PC-9 (cell line): ENCODE measurements around the gene CLIC5. TPM values are rescaled to one million over a fixed set of nuclear protein-coding genes. Genes with fewer than 3 reads are reported as not detected.

Source experiments
- BruUV-seq: library from RNA; stranded (reverse); fragments of 400-500 nt; replicated peaks from 2 replicates; lab custom pipeline; 2021; lab: Mats Ljungman, UMichigan
- CTCF ChIA-PET: fragments of 300-600 bp; sonication (Branson Sonifier 250); formaldehyde crosslinking; loops from one replicate; lab custom pipeline; 2022; ENCODE audit warnings: antibody characterized with exemption; lab: Charles Lee
- POLR2A ChIA-PET: fragments of 300-600 bp; sonication (Branson Sonifier 250); formaldehyde crosslinking; loops from one replicate; lab custom pipeline; 2022; ENCODE audit warnings: antibody characterized with exemption; ENCODE audit not compliant: unreplicated experiment; lab: Charles Lee
- DNase-seq, 2 experiments: peaks; one replicate each; pipeline versions ENCODE4 v3.0.0 to v3.0.0-alpha.2; 2015 to 2022; ENCODE audit warnings: mixed read lengths in 1 of 2
- H2AFZ ChIP-seq: fragments of 200-600 bp; sonication (generic); 2 replicates; pipeline ENCODE4 v1.8.1; 2017; ENCODE audit warnings: antibody characterized with exemption
- H3F3A ChIP-seq: fragments of 200-600 bp; sonication (generic); 2 replicates; pipeline ENCODE4 v1.8.1; 2017; ENCODE audit warnings: antibody characterized with exemption, mild to moderate bottlenecking, low read depth; ENCODE audit not compliant: insufficient read depth
- H3K27ac ChIP-seq: fragments of 200-600 bp; sonication (generic); 2 replicates; pipeline ENCODE4 v1.6.1; 2016; ENCODE audit warnings: mixed run types
- H3K27me3 ChIP-seq: fragments of 200-600 bp; sonication (generic); 2 replicates; pipeline ENCODE4 v1.6.1; 2016; ENCODE audit warnings: low read depth, mixed run types; ENCODE audit not compliant: insufficient read depth
- H3K36me3 ChIP-seq: fragments of 200-600 bp; sonication (generic); 2 replicates; pipeline ENCODE4 v1.6.1; 2016; ENCODE audit warnings: low read depth, mixed run types
- H3K4me1 ChIP-seq: fragments of 200-600 bp; sonication (generic); replicated peaks from 2 replicates; pipeline ENCODE4 v1.6.1; 2016; ENCODE audit warnings: mixed run types; ENCODE audit not compliant: insufficient read depth
- H3K4me2 ChIP-seq: fragments of 200-600 bp; sonication (generic); 2 replicates; pipeline ENCODE4 v1.6.1; 2017; ENCODE audit warnings: mixed run types
- H3K4me3 ChIP-seq: fragments of 200-600 bp; sonication (generic); 2 replicates; pipeline ENCODE4 v1.6.1; 2016; ENCODE audit warnings: mixed run types
- H3K79me2 ChIP-seq: fragments of 200-600 bp; sonication (generic); 2 replicates; pipeline ENCODE4 v1.6.1; 2017; ENCODE audit warnings: low read depth, mixed run types
- H3K9me2 ChIP-seq: fragments of 200-600 bp; sonication (generic); 2 replicates; pipeline ENCODE4 v1.8.1; 2017; ENCODE audit warnings: mild to moderate bottlenecking; ENCODE audit not compliant: insufficient read depth
- H3K9me3 ChIP-seq: fragments of 200-600 bp; sonication (generic); 2 replicates; pipeline ENCODE4 v1.8.1; 2016; ENCODE audit warnings: low read depth; ENCODE audit not compliant: insufficient read depth
- H4K20me1 ChIP-seq: fragments of 200-600 bp; sonication (generic); 2 replicates; pipeline ENCODE4 v1.8.1; 2017; ENCODE audit not compliant: insufficient read depth
- EZH2 ChIP-seq: fragments of 200-600 bp; sonication (generic); IDR thresholded peaks from 2 replicates; pipeline ENCODE4 v1.8.0; 2017; ENCODE audit warnings: antibody characterized with exemption, low read depth
- intact Hi-C: fragments of 100-400 bp; cut with micrococcal nuclease; formaldehyde crosslinking; loops from one replicate; pipeline ENCODE4 v1.10.0; 2022; ENCODE audit not compliant: unreplicated experiment
- total RNA-seq: library from RNA; stranded (reverse); gene quantifications from 2 replicates; pipeline ENCODE4 v1.2.3, GENCODE V29; 2021
- TF ChIP-seq, protein P1 (sequence below): fragments of 200-600 bp; sonication (generic); conservative IDR thresholded peaks from 2 replicates; pipeline ENCODE4 v1.6.1; 2017; ENCODE audit warnings: mixed run types, antibody characterized with exemption, mild to moderate bottlenecking, moderate library complexity

Gene CLIC5
- total RNA-seq, 1 experiment from 2014 or later: 2.0 TPM

DNA sequence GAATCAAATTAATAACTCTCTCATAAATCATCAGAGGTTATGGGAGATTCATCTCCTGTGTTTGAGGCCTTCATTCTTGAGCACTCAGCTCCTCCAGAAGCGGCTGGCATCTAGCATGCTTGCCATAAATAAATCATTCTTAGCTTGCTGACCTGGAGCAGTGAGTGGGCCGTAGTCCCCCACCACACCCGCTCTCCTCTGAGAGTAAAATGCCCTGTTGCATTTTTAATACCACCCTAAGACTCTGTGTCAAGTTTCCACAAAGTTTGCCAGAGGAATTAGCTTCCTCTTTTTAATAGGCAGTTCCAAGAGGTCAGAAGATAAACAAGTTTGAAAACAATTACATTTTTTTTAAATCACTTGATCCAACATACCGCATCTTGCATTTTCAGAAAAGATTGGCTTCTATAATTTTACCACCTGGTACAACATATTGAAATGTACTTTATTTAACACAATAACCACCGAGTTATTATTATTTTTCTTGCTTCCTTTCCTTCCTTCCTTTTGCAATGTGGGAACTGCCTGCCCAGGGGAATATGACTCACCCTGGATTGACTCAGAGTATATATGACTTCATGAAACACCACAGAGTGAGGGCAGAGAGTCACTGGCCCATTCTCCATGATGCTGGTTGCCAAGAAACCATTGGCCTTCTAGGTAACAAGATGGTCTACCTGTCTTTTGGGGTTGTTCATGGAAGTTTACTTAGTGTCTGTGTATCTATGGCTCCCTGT is 29.4 kb upstream of the CLIC5 start:
- ChIA-PET POLR2A (no interaction called here), CTCF (no interaction called here)
- Histone ChIP-seq H3K27ac (no peak overlapping the region), H3K9me3 (no peaks in the 10 kb centered on the region), H4K20me1 (no peaks in the 10 kb centered on the region), H2AFZ (no peak overlapping the region), H3K27me3 (no peaks in the 10 kb centered on the region), H3K79me2 (no peaks in the 10 kb centered on the region), H3K36me3 (no peaks in the 10 kb centered on the region), H3K4me3 (no peak overlapping the region), H3F3A (no peaks in the 10 kb centered on the region), H3K9me2 (no peaks in the 10 kb centered on the region), H3K4me1 (peaks cover 5% of the 10 kb centered on the region; the same call in 1 of the 2 replicates), H3K4me2 (no peak overlapping the region)
- TF ChIP-seq, protein P1, sequence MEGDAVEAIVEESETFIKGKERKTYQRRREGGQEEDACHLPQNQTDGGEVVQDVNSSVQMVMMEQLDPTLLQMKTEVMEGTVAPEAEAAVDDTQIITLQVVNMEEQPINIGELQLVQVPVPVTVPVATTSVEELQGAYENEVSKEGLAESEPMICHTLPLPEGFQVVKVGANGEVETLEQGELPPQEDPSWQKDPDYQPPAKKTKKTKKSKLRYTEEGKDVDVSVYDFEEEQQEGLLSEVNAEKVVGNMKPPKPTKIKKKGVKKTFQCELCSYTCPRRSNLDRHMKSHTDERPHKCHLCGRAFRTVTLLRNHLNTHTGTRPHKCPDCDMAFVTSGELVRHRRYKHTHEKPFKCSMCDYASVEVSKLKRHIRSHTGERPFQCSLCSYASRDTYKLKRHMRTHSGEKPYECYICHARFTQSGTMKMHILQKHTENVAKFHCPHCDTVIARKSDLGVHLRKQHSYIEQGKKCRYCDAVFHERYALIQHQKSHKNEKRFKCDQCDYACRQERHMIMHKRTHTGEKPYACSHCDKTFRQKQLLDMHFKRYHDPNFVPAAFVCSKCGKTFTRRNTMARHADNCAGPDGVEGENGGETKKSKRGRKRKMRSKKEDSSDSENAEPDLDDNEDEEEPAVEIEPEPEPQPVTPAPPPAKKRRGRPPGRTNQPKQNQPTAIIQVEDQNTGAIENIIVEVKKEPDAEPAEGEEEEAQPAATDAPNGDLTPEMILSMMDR: no peak
- TF ChIP-seq EZH2: no peak
- intact Hi-C loops: loop anchor here (1.0 kb wide), 1 partner anchor 365 kb away; no protein-coding TSS in a partner anchor
- no TSS peak for BruUV-seq
- peak; percentile 31 to 58 for DNase-seq

- peak in 1 of 2 experiments; percentile 18 for DNase-seq
- Histone ChIP-seq H3K4me1 (peaks cover 5% of the 10 kb centered on the region; the same call in 1 of the 2 replicates), H3K79me2 (no peaks in the 10 kb centered on the region), H3K9me3 (no peaks in the 10 kb centered on the region), H3F3A (no peaks in the 10 kb centered on the region), H2AFZ (no peak overlapping the region), H3K4me2 (no peak overlapping the region), H3K4me3 (no peak overlapping the region), H3K9me2 (no peaks in the 10 kb centered on the region), H3K27me3 (no peaks in the 10 kb centered on the region), H3K27ac (no peak overlapping the region), H3K36me3 (no peaks in the 10 kb centered on the region), H4K20me1 (no peaks in the 10 kb centered on the region)
- CTCF ChIA-PET: no interaction called here
- TF ChIP-seq, protein P1: peak; percentile 68
- no peak for TF ChIP-seq EZH2
- POLR2A ChIA-PET: no interaction called here
- intact Hi-C loops: loop anchor here (1.0 kb wide), 1 partner anchor 48 kb away; no protein-coding TSS in a partner anchor
- BruUV-seq: no TSS peak
These were observed 26.8 kb upstream of the CLIC5 start for GRCh38 chr6:46042355-46042999.

DNA sequence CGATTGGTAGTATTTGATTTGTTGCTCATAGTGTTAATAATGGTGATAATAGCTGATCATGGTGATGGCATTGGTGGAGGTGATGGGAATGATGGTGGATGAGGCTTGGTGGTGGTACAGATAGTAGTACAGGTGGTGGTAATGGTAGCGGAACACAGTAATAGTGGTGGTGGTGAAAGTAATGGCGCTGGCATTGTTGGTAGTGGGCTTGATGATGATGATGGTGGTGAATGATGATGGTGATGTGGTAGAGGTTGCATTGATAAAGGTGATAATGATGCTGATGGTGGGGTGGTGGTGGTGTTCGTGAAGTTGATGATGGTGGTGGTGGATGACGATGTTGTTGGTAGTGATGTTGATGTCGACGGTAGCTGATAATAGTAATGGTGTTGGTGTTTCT is 24.6 kb upstream of the CLIC5 start:
- BruUV-seq: no TSS peak
- Histone ChIP-seq H3K79me2 (no peaks in the 10 kb centered on the region), H3K4me3 (no peak overlapping the region), H3K27me3 (no peaks in the 10 kb centered on the region), H3K4me1 (peaks cover 5% of the 10 kb centered on the region; the same call in 1 of the 2 replicates), H2AFZ (no peak overlapping the region), H4K20me1 (no peaks in the 10 kb centered on the region), H3K36me3 (no peaks in the 10 kb centered on the region), H3K9me2 (no peaks in the 10 kb centered on the region), H3F3A (no peaks in the 10 kb centered on the region), H3K4me2 (no peak overlapping the region), H3K9me3 (no peaks in the 10 kb centered on the region), H3K27ac (no peak overlapping the region)
- ChIA-PET CTCF (no interaction called here), POLR2A (no interaction called here)
- TF ChIP-seq, protein P1: no peak
- TF ChIP-seq EZH2: no peak
- intact Hi-C loops: no loop called here
- DNase-seq: no peak
